HL-60 (cell line): ENCODE data around the gene RELT.

Experiments used
- POLR2AphosphoS5 ChIP-seq: IDR thresholded peaks from 2 replicates; pipeline ENCODE4 v1.6.1; 2012; ENCODE audit warnings: low read depth
- TF ChIP-seq, protein P1 (sequence below): IDR thresholded peaks from one replicate; pipeline ENCODE4 v1.5.1; 2011; ENCODE audit warnings: low read length, control low read depth, inconsistent platforms; ENCODE audit not compliant: insufficient read depth
- TF ChIP-seq, protein P2 (sequence below): IDR thresholded peaks from 2 replicates; pipeline ENCODE4 v1.6.1; 2012; ENCODE audit warnings: low read depth; ENCODE audit not compliant: insufficient replicate concordance

DNA sequence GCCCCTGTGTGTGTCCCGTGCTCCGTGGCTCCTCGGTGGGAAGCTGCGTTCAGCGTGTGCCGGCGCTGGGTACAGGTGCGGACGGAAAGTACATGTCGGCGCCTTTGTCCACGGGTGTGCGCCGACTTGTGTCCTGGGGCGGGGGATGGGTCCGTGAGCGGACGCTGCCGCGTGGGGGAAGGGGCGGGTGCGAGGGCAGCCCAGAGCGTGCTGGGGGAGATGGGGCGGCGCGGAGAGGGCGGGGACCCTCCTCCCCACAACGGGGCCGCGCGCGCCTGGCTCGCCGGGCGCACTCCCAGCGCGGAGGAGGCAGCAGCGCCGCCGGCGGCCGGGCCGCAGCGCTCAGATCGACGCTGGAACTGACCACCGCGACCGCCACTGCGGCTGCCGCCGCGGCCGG is 33.6 kb upstream of the RELT start:
- TF ChIP-seq, protein P1, sequence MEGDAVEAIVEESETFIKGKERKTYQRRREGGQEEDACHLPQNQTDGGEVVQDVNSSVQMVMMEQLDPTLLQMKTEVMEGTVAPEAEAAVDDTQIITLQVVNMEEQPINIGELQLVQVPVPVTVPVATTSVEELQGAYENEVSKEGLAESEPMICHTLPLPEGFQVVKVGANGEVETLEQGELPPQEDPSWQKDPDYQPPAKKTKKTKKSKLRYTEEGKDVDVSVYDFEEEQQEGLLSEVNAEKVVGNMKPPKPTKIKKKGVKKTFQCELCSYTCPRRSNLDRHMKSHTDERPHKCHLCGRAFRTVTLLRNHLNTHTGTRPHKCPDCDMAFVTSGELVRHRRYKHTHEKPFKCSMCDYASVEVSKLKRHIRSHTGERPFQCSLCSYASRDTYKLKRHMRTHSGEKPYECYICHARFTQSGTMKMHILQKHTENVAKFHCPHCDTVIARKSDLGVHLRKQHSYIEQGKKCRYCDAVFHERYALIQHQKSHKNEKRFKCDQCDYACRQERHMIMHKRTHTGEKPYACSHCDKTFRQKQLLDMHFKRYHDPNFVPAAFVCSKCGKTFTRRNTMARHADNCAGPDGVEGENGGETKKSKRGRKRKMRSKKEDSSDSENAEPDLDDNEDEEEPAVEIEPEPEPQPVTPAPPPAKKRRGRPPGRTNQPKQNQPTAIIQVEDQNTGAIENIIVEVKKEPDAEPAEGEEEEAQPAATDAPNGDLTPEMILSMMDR, result no peak
- TF ChIP-seq, protein P2, sequence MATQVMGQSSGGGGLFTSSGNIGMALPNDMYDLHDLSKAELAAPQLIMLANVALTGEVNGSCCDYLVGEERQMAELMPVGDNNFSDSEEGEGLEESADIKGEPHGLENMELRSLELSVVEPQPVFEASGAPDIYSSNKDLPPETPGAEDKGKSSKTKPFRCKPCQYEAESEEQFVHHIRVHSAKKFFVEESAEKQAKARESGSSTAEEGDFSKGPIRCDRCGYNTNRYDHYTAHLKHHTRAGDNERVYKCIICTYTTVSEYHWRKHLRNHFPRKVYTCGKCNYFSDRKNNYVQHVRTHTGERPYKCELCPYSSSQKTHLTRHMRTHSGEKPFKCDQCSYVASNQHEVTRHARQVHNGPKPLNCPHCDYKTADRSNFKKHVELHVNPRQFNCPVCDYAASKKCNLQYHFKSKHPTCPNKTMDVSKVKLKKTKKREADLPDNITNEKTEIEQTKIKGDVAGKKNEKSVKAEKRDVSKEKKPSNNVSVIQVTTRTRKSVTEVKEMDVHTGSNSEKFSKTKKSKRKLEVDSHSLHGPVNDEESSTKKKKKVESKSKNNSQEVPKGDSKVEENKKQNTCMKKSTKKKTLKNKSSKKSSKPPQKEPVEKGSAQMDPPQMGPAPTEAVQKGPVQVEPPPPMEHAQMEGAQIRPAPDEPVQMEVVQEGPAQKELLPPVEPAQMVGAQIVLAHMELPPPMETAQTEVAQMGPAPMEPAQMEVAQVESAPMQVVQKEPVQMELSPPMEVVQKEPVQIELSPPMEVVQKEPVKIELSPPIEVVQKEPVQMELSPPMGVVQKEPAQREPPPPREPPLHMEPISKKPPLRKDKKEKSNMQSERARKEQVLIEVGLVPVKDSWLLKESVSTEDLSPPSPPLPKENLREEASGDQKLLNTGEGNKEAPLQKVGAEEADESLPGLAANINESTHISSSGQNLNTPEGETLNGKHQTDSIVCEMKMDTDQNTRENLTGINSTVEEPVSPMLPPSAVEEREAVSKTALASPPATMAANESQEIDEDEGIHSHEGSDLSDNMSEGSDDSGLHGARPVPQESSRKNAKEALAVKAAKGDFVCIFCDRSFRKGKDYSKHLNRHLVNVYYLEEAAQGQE, result no peak
- TF ChIP-seq POLR2AphosphoS5, result no peak
